Adipocyte (in vitro differentiated cells): Measurements from ENCODE around the gene SBK2.
"Not testable (repeated sequence)": the region's sequence is repeated elsewhere in the genome, so short reads cannot be mapped to it uniquely, and the experiment has no call there.

Experiments used
- DNase-seq: peaks from one replicate; pipeline ENCODE4 v3.0.0-alpha.2; 2015; ENCODE audit warnings: low read depth
- H3K27me3 ChIP-seq: replicated peaks from 2 replicates; pipeline ENCODE4 v1.7.0; 2013; ENCODE audit warnings: mild to moderate bottlenecking, low read length, moderate library complexity; ENCODE audit not compliant: control insufficient read depth, insufficient read depth
- H3K36me3 ChIP-seq: 2 replicates; pipeline ENCODE4 v1.7.0; 2013; ENCODE audit warnings: low read length, mild to moderate bottlenecking, moderate library complexity; ENCODE audit not compliant: control insufficient read depth, insufficient read depth, severe bottlenecking
- H3K4me1 ChIP-seq: 2 replicates; pipeline ENCODE4 v1.7.0; 2013; ENCODE audit warnings: mild to moderate bottlenecking, low read length, moderate library complexity; ENCODE audit not compliant: control insufficient read depth, insufficient read depth
- H3K4me3 ChIP-seq: 2 replicates; pipeline ENCODE4 v1.7.0; 2013; ENCODE audit warnings: mild to moderate bottlenecking, low read length, moderate library complexity
- H3K9ac ChIP-seq: 2 replicates; pipeline ENCODE4 v1.7.0; 2013; ENCODE audit warnings: mild to moderate bottlenecking, low read length, moderate library complexity
- H3K9me3 ChIP-seq: 2 replicates; pipeline ENCODE4 v1.7.0; 2013; ENCODE audit warnings: mild to moderate bottlenecking, low read length, moderate library complexity; ENCODE audit not compliant: control insufficient read depth

SBK2 gene

GRCh38 chr19:55543567-55543966, 6.6 kb upstream of the SBK2 start:
- H3K27me3 ChIP-seq = peaks cover 10% of the 10 kb centered on the region
- H3K4me3 ChIP-seq = no peak overlapping the region
- H3K9ac ChIP-seq = no peak overlapping the region
- DNase-seq = no peak
- H3K36me3 ChIP-seq = no peaks in the 10 kb centered on the region
- H3K4me1 ChIP-seq = peaks cover 20% of the 10 kb centered on the region
- H3K9me3 ChIP-seq = peaks cover 3% of the 10 kb centered on the region

DNA sequence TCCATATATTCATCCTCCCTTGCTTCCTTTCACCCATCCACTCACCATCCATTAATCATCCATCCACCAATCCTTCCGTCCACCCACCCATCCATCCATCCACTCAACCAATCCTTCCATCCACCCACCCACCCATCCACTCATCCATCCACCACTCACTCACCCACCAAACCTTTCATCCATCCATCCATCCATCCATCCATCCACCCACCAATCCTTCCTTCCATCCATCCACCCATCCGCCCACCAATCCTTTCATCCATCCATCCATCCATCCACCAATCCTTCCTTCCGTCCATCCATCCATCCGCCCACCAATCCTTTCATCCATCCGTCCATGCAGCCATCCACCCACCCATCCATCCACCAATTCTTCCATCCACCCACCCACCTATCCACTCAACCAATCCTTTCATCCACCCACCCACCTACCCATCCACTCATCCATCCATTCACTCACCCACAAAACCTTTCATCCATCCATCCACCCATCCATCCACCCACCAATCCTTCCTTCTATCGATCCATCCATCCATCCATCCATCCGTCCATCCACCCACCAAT, 5.4 kb upstream of the SBK2 start:
- DNase-seq = no peak
- Histone ChIP-seq H3K9ac (no peak overlapping the region), H3K4me3 (no peak overlapping the region), H3K36me3 (no peaks in the 10 kb centered on the region), H3K4me1 (peaks cover 12% of the 10 kb centered on the region), H3K27me3 (peaks cover 10% of the 10 kb centered on the region), H3K9me3 (peaks cover 3% of the 10 kb centered on the region)

DNA sequence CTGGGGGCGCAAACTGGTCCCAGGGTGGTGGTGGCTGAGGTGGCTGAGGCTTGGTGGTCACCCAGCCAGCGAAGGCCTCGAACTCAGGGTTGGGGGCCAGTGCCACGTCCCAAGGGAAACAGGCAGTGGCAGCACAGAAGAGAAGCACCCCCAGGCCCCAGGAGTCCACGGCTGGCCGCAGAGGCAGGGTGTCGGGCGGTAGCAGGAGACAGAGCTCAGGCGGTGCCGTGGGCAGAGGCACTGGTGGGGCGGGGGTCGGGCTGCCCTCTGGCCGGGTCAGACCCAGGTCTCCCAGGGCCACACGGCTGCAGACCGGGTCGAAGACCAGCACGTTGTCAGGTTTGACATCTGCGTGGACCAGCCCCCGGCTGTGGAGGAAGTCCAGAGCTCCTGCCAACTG, 4.2 kb upstream of the SBK2 start:
- Histone ChIP-seq H3K4me3 (no peak overlapping the region), H3K27me3 (peaks cover 10% of the 10 kb centered on the region), H3K36me3 (no peaks in the 10 kb centered on the region), H3K9me3 (peaks cover 3% of the 10 kb centered on the region), H3K4me1 (no peaks in the 10 kb centered on the region), H3K9ac (no peak overlapping the region)
- no peak for DNase-seq

DNA sequence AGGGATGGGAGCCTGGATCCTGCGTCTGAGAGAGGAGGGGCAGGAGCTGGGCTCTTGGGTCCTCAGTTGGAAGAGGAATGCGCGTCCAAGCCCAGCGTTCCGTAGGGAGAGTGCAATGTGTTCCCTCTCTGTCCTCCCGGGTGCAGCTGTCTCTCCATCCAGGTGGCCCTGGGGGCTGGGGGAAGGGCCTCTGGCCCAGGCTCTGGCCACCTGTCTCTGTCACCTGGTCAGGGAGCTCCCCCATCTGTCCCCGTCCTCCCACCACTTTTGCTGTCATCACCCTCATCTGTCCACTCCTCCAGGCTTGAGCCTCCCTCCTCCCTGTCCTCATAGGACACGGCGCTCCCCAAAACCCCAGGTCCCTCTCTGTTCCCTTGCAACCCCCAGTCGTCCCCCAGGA, 3.7 kb upstream of the SBK2 start:
- Histone ChIP-seq H3K4me1 (no peaks in the 10 kb centered on the region), H3K4me3 (no peak overlapping the region), H3K27me3 (peaks cover 9% of the 10 kb centered on the region), H3K9ac (no peak overlapping the region), H3K36me3 (no peaks in the 10 kb centered on the region), H3K9me3 (peaks cover 3% of the 10 kb centered on the region)
- DNase-seq = no peak

DNA sequence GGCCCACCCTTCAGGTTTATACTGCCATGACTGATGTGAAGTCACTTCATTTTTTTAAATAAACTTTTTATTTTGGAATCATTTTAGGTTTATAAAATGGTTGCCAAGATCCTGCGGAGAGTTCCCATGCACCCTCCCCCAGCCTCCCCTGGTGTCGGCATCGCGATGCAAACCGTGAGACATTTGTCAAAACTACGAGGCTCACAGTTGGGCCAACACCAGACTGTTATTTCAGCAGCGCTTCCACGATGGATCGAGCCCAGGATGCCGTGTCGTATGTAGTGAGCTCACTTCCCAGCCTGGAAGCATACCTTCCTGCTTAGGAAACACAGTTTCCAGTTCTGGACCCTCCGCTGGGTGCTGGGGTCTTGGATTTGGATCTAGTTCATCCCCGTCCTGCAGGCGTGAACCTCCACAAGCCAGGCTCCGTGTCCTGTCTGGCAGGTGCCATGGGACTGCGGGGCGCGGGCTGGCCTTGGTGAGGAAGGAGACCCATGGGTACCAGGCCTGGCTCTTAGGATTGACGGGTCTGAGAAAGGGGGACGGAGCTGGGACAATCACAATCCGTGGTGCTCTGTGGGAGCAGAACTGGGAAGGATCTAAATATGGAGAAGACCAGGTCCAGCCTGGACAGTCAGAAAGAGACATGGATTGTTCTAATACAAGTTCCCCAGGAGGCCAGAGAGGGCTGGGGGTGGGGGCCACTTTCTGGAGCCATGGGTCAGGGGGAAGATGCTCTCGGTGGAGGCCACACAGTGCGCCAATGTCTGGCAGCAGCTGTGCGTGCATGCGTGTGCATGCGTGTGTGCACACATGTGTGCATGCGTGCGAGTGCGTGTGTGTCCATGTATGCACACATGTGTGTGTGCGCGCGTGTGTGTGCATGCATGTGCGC, 2.4 kb upstream of the SBK2 start:
- H3K4me1 ChIP-seq = no peaks in the 10 kb centered on the region
- H3K9ac ChIP-seq = no peak overlapping the region
- DNase-seq = no peak
- H3K4me3 ChIP-seq = no peak overlapping the region
- H3K27me3 ChIP-seq = peaks cover 3% of the 10 kb centered on the region
- H3K36me3 ChIP-seq = no peaks in the 10 kb centered on the region
- H3K9me3 ChIP-seq = peaks cover 3% of the 10 kb centered on the region

DNA sequence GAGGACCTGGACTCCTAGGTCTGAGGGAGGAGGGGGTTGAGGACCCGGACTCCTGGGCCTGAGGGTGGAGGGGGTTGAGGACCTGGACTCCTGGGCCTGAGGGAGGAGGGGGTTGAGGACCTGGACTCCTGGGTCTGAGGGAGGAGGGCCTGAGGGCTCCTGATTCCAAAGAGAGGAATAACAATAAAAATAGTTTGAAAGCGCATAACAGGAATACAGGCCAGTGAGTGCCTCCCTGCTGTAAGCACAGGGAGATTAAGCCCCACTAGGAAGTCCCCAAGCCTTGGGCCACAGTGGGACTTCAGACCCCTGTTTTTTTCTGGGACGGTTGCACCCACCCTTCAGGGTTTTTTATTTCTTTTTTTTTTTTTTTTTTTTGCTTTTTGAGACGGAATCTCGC, 1.2 kb upstream of the SBK2 start:
- Histone ChIP-seq H3K4me3 (no peak overlapping the region), H3K4me1 (no peaks in the 10 kb centered on the region), H3K36me3 (no peaks in the 10 kb centered on the region), H3K27me3 (no peaks in the 10 kb centered on the region), H3K9me3 (peaks cover 3% of the 10 kb centered on the region), H3K9ac (no peak overlapping the region)
- no peak for DNase-seq

- Histone ChIP-seq H3K4me1 (no peaks in the 10 kb centered on the region), H3K9ac (no peak overlapping the region), H3K27me3 (no peaks in the 10 kb centered on the region), H3K36me3 (no peaks in the 10 kb centered on the region), H3K4me3 (no peak overlapping the region), H3K9me3 (peaks cover 3% of the 10 kb centered on the region)
- DNase-seq = no peak
Observed at GRCh38 chr19:55537741-55538111, 793 bp upstream of the SBK2 start.

- DNase-seq = no peak
- Histone ChIP-seq H3K27me3 (no peaks in the 10 kb centered on the region), H3K4me3 (no peak overlapping the region)
Observed at GRCh38 chr19:55536366-55536765, 567 bp downstream of the SBK2 start.

GRCh38 chr19:55535965-55536350, 975 bp downstream of the SBK2 start:
- Histone ChIP-seq H3K36me3 (no peaks in the 10 kb centered on the region), H3K4me1 (no peaks in the 10 kb centered on the region), H3K27me3 (no peaks in the 10 kb centered on the region), H3K9ac (no peak overlapping the region), H3K9me3 (no peaks in the 10 kb centered on the region), H3K4me3 (no peak overlapping the region)
- no peak for DNase-seq

More at GRCh38 chr19:55536366-55536765, 567 bp downstream of the SBK2 start:
- no peaks in the 10 kb centered on the region for H3K36me3 ChIP-seq
- no peaks in the 10 kb centered on the region for H3K9me3 ChIP-seq
- no peaks in the 10 kb centered on the region for H3K4me1 ChIP-seq
- no peak overlapping the region for H3K9ac ChIP-seq

- Histone ChIP-seq H3K36me3 (no peaks in the 10 kb centered on the region), H3K4me1 (no peaks in the 10 kb centered on the region), H3K4me3 (no peak overlapping the region), H3K27me3 (no peaks in the 10 kb centered on the region), H3K9ac (no peak overlapping the region), H3K9me3 (no peaks in the 10 kb centered on the region)
- DNase-seq = no peak
Observed at GRCh38 chr19:55535173-55535964, 1.6 kb downstream of the SBK2 start.

DNA sequence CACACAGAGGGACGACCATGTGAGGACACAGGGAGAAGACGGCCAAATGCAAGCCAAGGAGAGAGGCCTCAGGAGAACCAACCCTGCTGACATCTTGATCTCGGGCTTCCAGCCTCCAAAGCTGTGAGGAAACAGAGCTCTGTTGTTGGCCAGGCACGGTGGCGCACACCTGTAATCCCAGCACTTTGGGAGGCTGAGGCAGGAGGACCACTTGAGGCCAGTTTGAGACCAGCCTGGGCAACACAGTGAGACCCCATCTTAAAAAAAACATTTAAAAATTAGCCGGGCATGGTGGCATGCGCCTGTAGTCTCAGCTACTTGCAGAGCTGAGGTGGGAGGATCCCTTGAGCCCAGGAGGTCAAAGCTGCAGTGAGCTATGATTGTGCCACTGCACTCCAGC, 2.7 kb downstream of the SBK2 start:
- DNase-seq, H3K27me3 ChIP-seq, H3K4me3 ChIP-seq, H3K36me3 ChIP-seq, H3K9ac ChIP-seq, H3K9me3 ChIP-seq, H3K4me1 ChIP-seq: not testable (repeated sequence)
